Lower lobe of right lung (tissue), 2 donors: ENCODE results near the gene TRAPPC2B. TPM values are rescaled to one million over a fixed set of nuclear protein-coding genes. Genes with fewer than 3 reads are reported as not detected.
A peak's percentile ranks its signal among the peaks of the same experiment; 100 is the strongest.

Source experiments
- ATAC-seq, 2 donors: fragments of 200-7000 bp; cut with Tn5 transposase; one replicate each; pipeline ENCODE4 v1.9.1; 2020 to 2022; ENCODE audit warnings: mild to moderate bottlenecking in 2 of 2, moderate library complexity in 2 of 2
- DNase-seq: peaks from one replicate; pipeline ENCODE4 v3.0.0-alpha.2; 2020
- H3K27ac ChIP-seq: fragments of 200-600 bp; one replicate; pipeline ENCODE4 v1.8.0; 2022
- H3K27me3 ChIP-seq: fragments of 200-600 bp; one replicate; pipeline ENCODE4 v1.8.0; 2022; ENCODE audit warnings: low read depth
- H3K36me3 ChIP-seq: fragments of 200-600 bp; one replicate; pipeline ENCODE4 v1.8.0; 2022; ENCODE audit warnings: mild to moderate bottlenecking
- H3K4me1 ChIP-seq: fragments of 200-600 bp; one replicate; pipeline ENCODE4 v1.8.0; 2022
- H3K4me3 ChIP-seq: fragments of 200-600 bp; one replicate; pipeline ENCODE4 v1.8.0; 2022; ENCODE audit warnings: mild to moderate bottlenecking
- H3K9me3 ChIP-seq: fragments of 200-600 bp; one replicate; pipeline ENCODE4 v1.8.0; 2022
- CTCF ChIP-seq: fragments of 200-600 bp; IDR thresholded peaks from one replicate; pipeline ENCODE4 v1.8.0; 2022; ENCODE audit warnings: antibody characterized with exemption, mild to moderate bottlenecking
- intact Hi-C: fragments of 100-400 bp; cut with DNase I; formaldehyde crosslinking; loops from one replicate; pipeline ENCODE4 v1.11.0; 2022
- total RNA-seq: library from RNA; stranded (reverse); fragmentation: NEBNext Ultra II Directional; extraction: Animal tissue kit (Norgen Biotek cat#: 25700); gene quantifications from one replicate; pipeline ENCODE4 v1.2.1, GENCODE V29; 2021
- donor health status: DM: no; HTN: yes; CAD: no; lungs with severe emphysema.

Gene TRAPPC2B
- total RNA-seq, 1 donor from 2014 or later, result 6.9 TPM

GRCh38 chr19:57321116-57321515 lies 42.2 kb upstream of the TRAPPC2B start:
- H3K27ac ChIP-seq, result peak overlapping the region; percentile 87
- H3K36me3 ChIP-seq, result peaks cover 29% of the 10 kb centered on the region
- H3K4me1 ChIP-seq, result peaks cover 24% of the 10 kb centered on the region
- H3K4me3 ChIP-seq, result peak overlapping the region; percentile 85
- DNase-seq (no peak), ATAC-seq (peak in 1 of 2 donors; percentile 6)
- peaks cover 13% of the 10 kb centered on the region for H3K27me3 ChIP-seq
- intact Hi-C loops, result no loop called here
- TF ChIP-seq CTCF, result no peak
- peaks cover 8% of the 10 kb centered on the region for H3K9me3 ChIP-seq

- TF ChIP-seq CTCF, result no peak
- intact Hi-C loops, result no loop called here
- DNase-seq (no peak), ATAC-seq (no peak)
- H3K4me1 ChIP-seq, result peaks cover 24% of the 10 kb centered on the region
- no peak overlapping the region for H3K27ac ChIP-seq
- peaks cover 13% of the 10 kb centered on the region for H3K27me3 ChIP-seq
- peak overlapping the region; percentile 85 for H3K4me3 ChIP-seq
- H3K36me3 ChIP-seq, result peaks cover 36% of the 10 kb centered on the region
- H3K9me3 ChIP-seq, result peaks cover 8% of the 10 kb centered on the region
These were observed 41.6 kb upstream of the TRAPPC2B start for GRCh38 chr19:57321751-57322150.

- Histone ChIP-seq H3K36me3 (peaks cover 60% of the 10 kb centered on the region), H3K9me3 (peaks cover 30% of the 10 kb centered on the region), H3K4me3 (no peak overlapping the region), H3K27ac (no peak overlapping the region), H3K4me1 (peaks cover 19% of the 10 kb centered on the region), H3K27me3 (no peaks in the 10 kb centered on the region)
- intact Hi-C loops, result no loop called here
- DNase-seq (no peak), ATAC-seq (no peak)
- TF ChIP-seq CTCF, result no peak
These were observed 38.4 kb upstream of the TRAPPC2B start for GRCh38 chr19:57324992-57325391.

- no peak for DNase-seq
- intact Hi-C loops, result no loop called here
- no peak for TF ChIP-seq CTCF
- Histone ChIP-seq H3K4me1 (no peaks in the 10 kb centered on the region), H3K27me3 (no peaks in the 10 kb centered on the region), H3K9me3 (peaks cover 41% of the 10 kb centered on the region), H3K27ac (no peak overlapping the region), H3K4me3 (no peak overlapping the region), H3K36me3 (peaks cover 60% of the 10 kb centered on the region)
- ATAC-seq, result no peak
These were observed 35.4 kb upstream of the TRAPPC2B start for GRCh38 chr19:57327993-57328392.

GRCh38 chr19:57334191-57334590 lies 29.2 kb upstream of the TRAPPC2B start:
- H3K4me3 ChIP-seq, result no peak overlapping the region
- no peak for TF ChIP-seq CTCF
- no peaks in the 10 kb centered on the region for H3K36me3 ChIP-seq
- no peak for DNase-seq
- H3K27ac ChIP-seq, result no peak overlapping the region
- intact Hi-C loops, result no loop called here
- no peaks in the 10 kb centered on the region for H3K27me3 ChIP-seq
- no peak for ATAC-seq
- peaks cover 19% of the 10 kb centered on the region for H3K9me3 ChIP-seq
- H3K4me1 ChIP-seq, result no peaks in the 10 kb centered on the region

- no peaks in the 10 kb centered on the region for H3K27me3 ChIP-seq
- no peak for TF ChIP-seq CTCF
- DNase-seq, result no peak
- no peaks in the 10 kb centered on the region for H3K36me3 ChIP-seq
- H3K4me1 ChIP-seq, result no peaks in the 10 kb centered on the region
- H3K4me3 ChIP-seq, result no peak overlapping the region
- no peaks in the 10 kb centered on the region for H3K9me3 ChIP-seq
- ATAC-seq, result no peak
- no peak overlapping the region for H3K27ac ChIP-seq
- intact Hi-C loops, result no loop called here
These were observed 24.5 kb upstream of the TRAPPC2B start for GRCh38 chr19:57338877-57339276.
